Heart right ventricle (tissue), 16 donors: Measurements from ENCODE around the gene SETD1B. TPM values are rescaled to one million over a fixed set of nuclear protein-coding genes. Genes with fewer than 3 reads are reported as not detected.

Experiments used
- ATAC-seq, 8 donors: fragments of 200-7000 bp; cut with Tn5 transposase; one replicate each; pipeline ENCODE4 v1.9.1; 2020; ENCODE audit warnings: mild to moderate bottlenecking in 8 of 8, moderate library complexity in 8 of 8, moderate number of reproducible peaks in 1 of 8
- DNase-seq, 2 donors: peaks; one replicate each; pipeline ENCODE4 v3.0.0-alpha.2; 2020
- H3K27ac ChIP-seq, 10 donors: fragments of 200-600 bp; sonication (generic) in 2 of 10; one replicate each; pipeline versions ENCODE4 v1.5.0 to v1.8.0; 2020 to 2022; ENCODE audit warnings: mild to moderate bottlenecking in 3 of 10
- H3K27me3 ChIP-seq, 7 donors: fragments of 200-600 bp; one replicate each; pipeline ENCODE4 v1.8.0; 2021 to 2022; ENCODE audit warnings: mild to moderate bottlenecking in 2 of 7
- H3K36me3 ChIP-seq, 9 donors: fragments of 200-600 bp; sonication (generic) in 1 of 9; one replicate each; pipeline versions ENCODE4 v1.5.0 to v1.8.0; 2020 to 2022; ENCODE audit warnings: mild to moderate bottlenecking in 2 of 9
- H3K4me1 ChIP-seq, 9 donors: fragments of 200-600 bp; sonication (generic) in 1 of 9; one replicate each; pipeline versions ENCODE4 v1.5.0 to v1.8.0; 2020 to 2022; ENCODE audit warnings: mild to moderate bottlenecking in 4 of 9
- H3K4me3 ChIP-seq, 10 donors: fragments of 200-600 bp; sonication (generic) in 2 of 10; one replicate each; pipeline versions ENCODE4 v1.5.0 to v1.8.0; 2020 to 2022; ENCODE audit warnings: mild to moderate bottlenecking in 7 of 10, moderate library complexity in 2 of 10
- H3K9me3 ChIP-seq, 11 donors: fragments of 200-600 bp in 10 of 11; sonication (generic) in 2 of 11; one replicate each; pipeline versions ENCODE4 v1.5.0 to v1.8.0; 2013 to 2022; ENCODE audit warnings: mild to moderate bottlenecking in 2 of 11, control low read depth in 1 of 11, moderate library complexity in 1 of 11
- CTCF ChIP-seq, 9 donors: fragments of 200-600 bp; sonication (generic) in 2 of 9; IDR thresholded peaks; one replicate each; pipeline versions ENCODE4 v1.5.0 to v1.8.0; 2021 to 2022; ENCODE audit warnings: antibody characterized with exemption in 9 of 9, mild to moderate bottlenecking in 5 of 9, moderate library complexity in 1 of 9
- WGBS, 2 donors: extraction: QIAGEN DNeasy Blood & Tissue Kit; methylation state at CpG; one replicate each; pipeline ENCODE4 v1.1.7; 2013; ENCODE audit warnings: inconsistent platforms in 1 of 2; 5-methylcytosine and 5-hydroxymethylcytosine counted together
- intact Hi-C, 10 donors: fragments of 100-400 bp; cut with DNase I; formaldehyde crosslinking; loops; one replicate each; pipeline versions ENCODE4 v1.11.1 to v1.14.2; 2022
- polyA plus RNA-seq, 2 donors: library from polyadenylated mRNA; stranded (reverse); fragments of 200-250 nt; gene quantifications; one replicate each; pipeline ENCODE4 v1.2.3, GENCODE V29; 2013
- total RNA-seq, 10 donors: library from RNA; stranded (reverse); fragmentation: NEBNext Ultra II Directional in 3 of 10; extraction: Animal tissue kit (Norgen Biotek cat#: 25700) in 3 of 10; gene quantifications; one replicate each; pipeline versions ENCODE4 v1.2.1 to v1.2.4, GENCODE V29; 2021 to 2023
- donor health status: Arrhythmogenic right ventricular cardiomyopathy.
- donor health status: ischemic (EF 13 %, LVEDD 7.1; RV severe dilation, severe dysfunction).
- donor health status: healthy with polysubstance abuse.
- donor health status: DM: no; HTN: yes; CAD: no.
- donor health status: DM: no; HTN: no; CAD: no.
- donor health status: ischemic (EF 25% LVEDD 6.9; RV normal size, moderate dysfunction).
- donor health status: ischemic (EF 25% LVEDD 5.7; RV mildly dilated, moderate dysfunction).
- donor health status: healthy.
- donor health status: DM: yes; HTN: yes; CAD: no.
- donor health status: Ischemic cardiomyopathy.
- donor health status: ischemic (EF 35%, LVEDD 5.7; RV mildly dilated, moderate dysfunction).
- donor health status: nonischemic (EF 11% LVEDD 7.7; RV severe dilation, severe dysfunction).
- donor health status: DM: yes; HTN: yes; CAD: no.
- donor health status: PGD.
- donor health status: ischemic (EF 29% LVEDD 5.4; RV normal size, mild dysfunction).
- donor health status: nonischemic (EF 23%, LVEDD 6.1; RV moderate dilation, normal function).

The SETD1B gene
- total and polyA plus RNA-seq, 12 donors = 2.8 to 14.8 (median 11.2) TPM

- no peak overlapping the region for H3K27ac ChIP-seq
- ATAC-seq (peak in 2 of 8 donors; percentile 14 to 20), DNase-seq (no peak)
- no peaks in the 10 kb centered on the region for H3K9me3 ChIP-seq
- TF ChIP-seq CTCF (IDR thresholded peaks at IDR 0.05) = no peak
- H3K36me3 ChIP-seq = peaks cover 0 to 73% (median 51%) of the 10 kb centered on the region in 9 donors
- peaks cover 0 to 12% (median 6%) of the 10 kb centered on the region in 9 donors for H3K4me1 ChIP-seq
- intact Hi-C loops = loop anchor here in 1 of 10 donors (10.0 kb wide), 1 partner anchor 54 kb away; the partner anchor contains the start of gene PSMD9
- 89 to 91% methylated on average over 29 of the region's 29 CpGs for WGBS, 2 donors
- no peak overlapping the region for H3K4me3 ChIP-seq
- no peaks in the 10 kb centered on the region for H3K27me3 ChIP-seq
Observed at GRCh38 chr12:121830588-121831265, 26.9 kb downstream of the SETD1B start.

GRCh38 chr12:121831571-121832245 lies 27.9 kb downstream of the SETD1B start:
- Histone ChIP-seq H3K4me3 (no peak overlapping the region), H3K4me1 (peaks cover 0 to 12% (median 6%) of the 10 kb centered on the region in 9 donors), H3K36me3 (peaks cover 0 to 63% (median 41%) of the 10 kb centered on the region in 9 donors), H3K9me3 (no peaks in the 10 kb centered on the region), H3K27ac (peak overlapping the region in 1 of 10 donors; percentile 40), H3K27me3 (no peaks in the 10 kb centered on the region)
- no peak for TF ChIP-seq CTCF (IDR thresholded peaks at IDR 0.05)
- 93% methylated on average over 19 of the region's 19 CpGs for WGBS, 2 donors
- intact Hi-C loops = loop anchor here in 1 of 10 donors (10.0 kb wide), 1 partner anchor 53 kb away; the partner anchor contains the start of gene PSMD9
- no peak for ATAC-seq
- DNase-seq = no peak

- no peaks in the 10 kb centered on the region for H3K9me3 ChIP-seq
- H3K36me3 ChIP-seq = peaks cover 0 to 4% (median 0%) of the 10 kb centered on the region in 9 donors
- H3K4me3 ChIP-seq = no peak overlapping the region
- intact Hi-C loops = loop anchor here in 2 of 10 donors (2.0 to 10.0 kb wide), 2 partner anchors 47 to 51 kb away; partner anchors contain the start of gene PSMD9 (in 2 of the 2)
- DNase-seq = no peak
- H3K27me3 ChIP-seq = no peaks in the 10 kb centered on the region
- no peak overlapping the region for H3K27ac ChIP-seq
- peaks cover 0 to 17% (median 11%) of the 10 kb centered on the region in 9 donors for H3K4me1 ChIP-seq
- TF ChIP-seq CTCF (IDR thresholded peaks at IDR 0.05) = no peak
- ATAC-seq = no peak
- WGBS, 2 donors = 75 to 79% methylated on average over 4 of the region's 4 CpGs
Observed at GRCh38 chr12:121837680-121838079, 33.9 kb downstream of the SETD1B start.

GRCh38 chr12:121838126-121838525 lies 34.3 kb downstream of the SETD1B start:
- no peak for DNase-seq
- WGBS, 2 donors = 90% methylated on average over 5 of the region's 5 CpGs
- H3K4me1 ChIP-seq = peaks cover 0 to 17% (median 11%) of the 10 kb centered on the region in 9 donors
- no peaks in the 10 kb centered on the region for H3K27me3 ChIP-seq
- no peak overlapping the region for H3K4me3 ChIP-seq
- H3K9me3 ChIP-seq = no peaks in the 10 kb centered on the region
- no peak for TF ChIP-seq CTCF (IDR thresholded peaks at IDR 0.05)
- no peak for ATAC-seq
- intact Hi-C loops = loop anchor here in 2 of 10 donors (2.0 to 10.0 kb wide), 2 partner anchors 47 to 51 kb away; partner anchors contain the start of gene PSMD9 (in 2 of the 2)
- no peaks in the 10 kb centered on the region for H3K36me3 ChIP-seq
- H3K27ac ChIP-seq = no peak overlapping the region
